Measurements from ENCODE around the gene NEURL1.

DNA sequence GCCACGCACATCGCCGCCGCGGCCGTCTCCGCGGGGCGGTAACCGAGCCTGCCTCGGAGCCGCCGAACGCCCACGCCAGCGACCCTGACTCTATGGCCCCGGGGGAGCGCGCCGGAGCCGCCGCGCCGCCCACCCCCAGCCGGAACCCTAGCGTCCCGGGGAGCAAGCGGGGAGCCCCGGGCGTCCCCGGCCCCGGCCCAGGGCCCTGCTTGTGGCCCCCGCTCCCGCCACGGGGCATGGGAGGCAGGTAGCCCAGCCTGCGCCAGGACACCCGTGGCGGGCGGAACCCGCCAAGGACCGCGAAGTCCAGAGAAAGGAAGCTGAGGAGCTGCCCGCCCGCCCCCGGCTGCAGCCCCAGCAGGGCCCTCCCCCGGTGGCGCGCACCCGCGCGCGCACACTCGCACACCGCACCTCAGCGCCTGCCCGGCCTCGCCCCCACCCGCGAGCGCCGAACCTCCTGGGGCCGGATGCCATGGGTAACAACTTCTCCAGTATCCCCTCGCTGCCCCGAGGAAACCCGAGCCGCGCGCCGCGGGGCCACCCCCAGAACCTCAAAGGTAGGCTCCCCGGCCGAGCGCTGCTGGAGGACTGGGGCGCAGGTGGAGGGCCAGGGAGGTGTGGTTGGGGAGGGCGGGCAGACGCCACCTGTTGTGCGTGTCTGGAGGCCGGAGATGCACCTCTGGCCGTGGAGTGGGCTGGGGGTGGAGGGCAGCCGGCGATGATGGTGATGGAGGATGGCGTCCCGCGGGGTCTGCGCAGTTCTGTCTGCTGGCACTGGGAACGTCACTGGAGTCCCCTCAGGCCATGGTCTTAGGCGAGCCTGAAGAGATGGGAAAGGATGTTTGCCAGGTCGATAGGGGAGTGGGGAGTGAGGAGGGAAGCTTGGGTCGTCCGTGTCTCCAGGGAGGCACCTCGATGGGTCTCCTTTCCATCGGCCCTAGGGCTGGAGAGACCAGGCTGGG, 692 bp downstream of the NEURL1 start:
- TF ChIP-seq, protein P1, sequence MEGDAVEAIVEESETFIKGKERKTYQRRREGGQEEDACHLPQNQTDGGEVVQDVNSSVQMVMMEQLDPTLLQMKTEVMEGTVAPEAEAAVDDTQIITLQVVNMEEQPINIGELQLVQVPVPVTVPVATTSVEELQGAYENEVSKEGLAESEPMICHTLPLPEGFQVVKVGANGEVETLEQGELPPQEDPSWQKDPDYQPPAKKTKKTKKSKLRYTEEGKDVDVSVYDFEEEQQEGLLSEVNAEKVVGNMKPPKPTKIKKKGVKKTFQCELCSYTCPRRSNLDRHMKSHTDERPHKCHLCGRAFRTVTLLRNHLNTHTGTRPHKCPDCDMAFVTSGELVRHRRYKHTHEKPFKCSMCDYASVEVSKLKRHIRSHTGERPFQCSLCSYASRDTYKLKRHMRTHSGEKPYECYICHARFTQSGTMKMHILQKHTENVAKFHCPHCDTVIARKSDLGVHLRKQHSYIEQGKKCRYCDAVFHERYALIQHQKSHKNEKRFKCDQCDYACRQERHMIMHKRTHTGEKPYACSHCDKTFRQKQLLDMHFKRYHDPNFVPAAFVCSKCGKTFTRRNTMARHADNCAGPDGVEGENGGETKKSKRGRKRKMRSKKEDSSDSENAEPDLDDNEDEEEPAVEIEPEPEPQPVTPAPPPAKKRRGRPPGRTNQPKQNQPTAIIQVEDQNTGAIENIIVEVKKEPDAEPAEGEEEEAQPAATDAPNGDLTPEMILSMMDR (IDR thresholded peaks at IDR 0.05), result no peak
- no peak for TF ChIP-seq POLR2A (IDR thresholded peaks at IDR 0.05)
